GM13977 (cell line): ENCODE data around the gene THADA.

Source experiments
- DNase-seq: peaks from one replicate; pipeline ENCODE4 v3.0.0; 2012; ENCODE audit warnings: low spot score
- in situ Hi-C: fragments of 300-500 bp; cut with MboI; formaldehyde crosslinking; loops from one replicate; pipeline ENCODE4 v1.12.0; 2022; ENCODE audit warnings: low sequenced_read_pairs, low pct_unique_long_range_greater_than_20kb, mixed read lengths, inconsistent platforms; ENCODE audit not compliant: unreplicated experiment
- TF ChIP-seq, protein P1 (sequence below): IDR thresholded peaks from 2 replicates; pipeline ENCODE4 v1.5.1; 2012; ENCODE audit warnings: mild to moderate bottlenecking, control low read depth; ENCODE audit not compliant: insufficient read depth; ENCODE audit errors: extremely low read depth, missing control alignments

THADA gene

GRCh38 chr2:43265421-43265820, 330.4 kb downstream of the THADA start:
- TF ChIP-seq, protein P1, sequence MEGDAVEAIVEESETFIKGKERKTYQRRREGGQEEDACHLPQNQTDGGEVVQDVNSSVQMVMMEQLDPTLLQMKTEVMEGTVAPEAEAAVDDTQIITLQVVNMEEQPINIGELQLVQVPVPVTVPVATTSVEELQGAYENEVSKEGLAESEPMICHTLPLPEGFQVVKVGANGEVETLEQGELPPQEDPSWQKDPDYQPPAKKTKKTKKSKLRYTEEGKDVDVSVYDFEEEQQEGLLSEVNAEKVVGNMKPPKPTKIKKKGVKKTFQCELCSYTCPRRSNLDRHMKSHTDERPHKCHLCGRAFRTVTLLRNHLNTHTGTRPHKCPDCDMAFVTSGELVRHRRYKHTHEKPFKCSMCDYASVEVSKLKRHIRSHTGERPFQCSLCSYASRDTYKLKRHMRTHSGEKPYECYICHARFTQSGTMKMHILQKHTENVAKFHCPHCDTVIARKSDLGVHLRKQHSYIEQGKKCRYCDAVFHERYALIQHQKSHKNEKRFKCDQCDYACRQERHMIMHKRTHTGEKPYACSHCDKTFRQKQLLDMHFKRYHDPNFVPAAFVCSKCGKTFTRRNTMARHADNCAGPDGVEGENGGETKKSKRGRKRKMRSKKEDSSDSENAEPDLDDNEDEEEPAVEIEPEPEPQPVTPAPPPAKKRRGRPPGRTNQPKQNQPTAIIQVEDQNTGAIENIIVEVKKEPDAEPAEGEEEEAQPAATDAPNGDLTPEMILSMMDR, result no peak
- DNase-seq, result no peak

DNA sequence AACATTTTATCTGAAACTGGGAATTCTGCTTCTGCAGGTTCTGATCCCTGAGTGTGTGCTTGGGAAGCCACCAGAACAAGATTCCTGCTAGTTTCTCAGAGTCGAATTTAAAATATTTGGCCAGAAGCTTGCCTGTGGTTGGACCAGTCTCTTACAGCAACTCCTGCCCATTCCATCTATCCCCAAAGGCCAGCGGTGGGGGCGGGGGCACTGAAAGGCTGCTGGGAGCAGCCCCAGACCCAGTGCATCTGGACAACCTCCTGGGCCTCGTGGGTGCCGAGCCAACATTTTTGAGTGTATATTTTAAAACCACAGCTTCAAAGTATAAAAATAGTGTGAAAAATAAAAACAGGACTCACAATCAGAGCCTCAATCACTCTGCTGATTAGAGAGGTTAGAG, 330.8 kb downstream of the THADA start:
- TF ChIP-seq, protein P1, result no peak
- in situ Hi-C loops, result no loop called here
- DNase-seq, result no peak

More at GRCh38 chr2:43265421-43265820, 330.4 kb downstream of the THADA start:
- in situ Hi-C loops, result no loop called here

DNA sequence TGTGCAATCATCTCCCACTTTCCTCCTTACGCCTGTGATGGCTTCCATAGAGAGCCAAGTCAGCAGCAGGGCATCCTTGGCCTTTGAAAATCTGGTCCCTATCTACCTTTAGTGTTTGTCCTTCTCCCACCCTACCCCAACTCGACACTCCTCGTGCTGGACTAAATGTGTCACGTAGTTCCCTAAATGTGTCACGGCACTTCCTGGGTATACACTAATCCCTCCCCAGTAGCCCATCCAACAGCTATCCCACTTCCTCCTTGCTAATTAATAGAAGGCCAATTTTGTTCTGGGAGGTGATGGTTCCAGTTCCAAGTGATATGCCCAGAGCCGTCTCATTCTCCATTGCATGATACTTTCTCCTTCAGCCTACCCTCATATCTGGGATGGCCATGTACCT, 332.9 kb downstream of the THADA start:
- TF ChIP-seq, protein P1, result no peak
- in situ Hi-C loops, result no loop called here
- DNase-seq, result no peak

DNA sequence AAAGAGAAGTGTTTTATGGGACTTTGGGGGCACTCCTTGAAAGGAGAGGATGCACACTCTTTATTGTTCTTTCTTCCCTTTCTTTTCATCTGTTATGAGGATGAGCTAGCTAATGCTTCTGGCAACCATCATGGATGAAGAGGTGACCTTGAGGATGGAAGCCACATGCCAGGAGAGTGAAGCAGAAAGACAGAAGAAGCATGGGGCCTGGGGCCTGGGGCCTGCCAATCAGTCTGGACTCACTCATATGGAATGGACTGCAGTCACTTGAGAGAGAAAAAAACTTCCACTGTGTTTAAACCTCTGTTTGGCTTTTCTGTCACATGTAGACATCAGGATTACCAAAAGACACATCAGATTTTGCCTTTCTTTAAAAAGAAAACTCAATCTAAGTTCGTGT, 333.6 kb downstream of the THADA start:
- in situ Hi-C loops, result no loop called here
- DNase-seq, result no peak
- TF ChIP-seq, protein P1, result no peak

DNA sequence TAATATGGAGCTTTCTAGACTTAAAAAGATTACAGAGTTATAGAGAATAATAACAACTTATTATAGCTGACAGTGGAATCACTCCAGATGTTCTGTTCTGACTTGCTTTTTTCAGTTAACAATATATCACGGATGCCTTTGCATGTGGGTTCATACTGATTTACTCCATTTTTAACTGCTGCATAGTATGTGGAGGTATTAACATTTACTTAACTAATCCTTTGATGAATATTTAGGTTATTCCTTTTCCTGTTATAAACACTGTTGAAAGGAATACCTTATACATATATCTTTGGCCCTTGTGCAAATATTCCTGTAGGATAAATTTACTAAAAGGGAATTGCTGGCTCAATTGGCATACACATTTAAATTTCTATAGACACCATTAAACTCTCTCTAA, 336.3 kb downstream of the THADA start:
- in situ Hi-C loops, result no loop called here
- TF ChIP-seq, protein P1, result no peak
- DNase-seq, result no peak

DNA sequence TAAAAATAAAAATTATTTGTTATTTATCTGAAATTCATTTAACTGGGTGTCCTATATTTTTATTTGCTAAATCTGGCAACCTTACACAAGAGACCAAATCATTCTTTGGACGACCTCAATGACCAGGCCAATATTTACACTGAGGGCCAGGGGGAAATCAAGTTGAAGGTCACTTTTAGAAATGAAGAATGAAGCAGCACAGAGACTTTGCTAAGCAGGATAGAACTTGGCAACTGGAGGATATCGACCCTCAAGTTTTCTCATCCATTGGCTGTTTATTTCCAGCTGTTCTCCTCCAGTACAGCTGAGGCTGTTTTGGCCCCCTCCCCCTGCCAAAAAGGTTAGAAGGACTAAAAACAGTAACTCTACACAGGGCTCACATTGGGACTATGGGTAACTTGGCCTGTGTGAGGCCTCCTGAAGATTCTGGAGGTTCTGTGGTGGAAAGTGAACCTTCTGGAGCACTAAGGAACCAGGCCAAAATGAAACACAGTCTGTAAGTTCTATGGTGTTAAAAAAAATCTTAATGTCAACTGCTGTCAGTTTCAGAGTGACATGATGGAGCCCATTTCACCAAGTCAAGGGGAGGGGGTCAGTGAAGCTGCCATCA, 337.2 kb downstream of the THADA start:
- in situ Hi-C loops, result no loop called here
- TF ChIP-seq, protein P1, result no peak
- DNase-seq, result no peak
